Epithelial cell of prostate (primary cell): Measurements from ENCODE around the gene TMSB15C.
"Not testable (repeated sequence)": the region's sequence is repeated elsewhere in the genome, so short reads cannot be mapped to it uniquely, and the experiment has no call there.

ENCODE experiments used
- DNase-seq: peaks from one replicate; pipeline ENCODE4 v3.0.0-alpha.2; 2011; ENCODE audit warnings: low read depth, low spot score
- H3K27ac ChIP-seq: fragments of 450-650 bp; 2 replicates; pipeline ENCODE4 v1.5.1; 2017; ENCODE audit warnings: mild to moderate bottlenecking

Gene TMSB15C

DNA sequence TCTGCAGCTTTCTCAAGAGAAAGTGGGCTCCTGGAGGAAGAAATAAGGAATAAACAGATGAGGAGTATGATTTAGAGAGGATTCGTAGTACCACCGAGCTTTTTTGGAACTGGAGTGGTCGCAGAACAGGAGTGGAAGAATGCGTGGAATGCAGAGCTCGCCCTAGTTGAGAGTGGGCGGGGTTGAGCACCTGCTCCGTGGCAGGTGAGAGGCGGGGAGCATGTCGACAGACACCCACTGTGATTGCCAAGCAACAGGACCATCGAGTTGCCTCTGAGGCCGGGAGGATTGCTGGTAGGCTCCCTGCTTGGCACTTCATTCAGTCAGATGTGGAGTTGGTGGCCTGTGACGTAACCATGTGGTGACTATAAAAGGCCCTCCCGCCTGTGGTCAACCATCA, 21.1 kb downstream of the TMSB15C start:
- H3K27ac ChIP-seq, DNase-seq: not testable (repeated sequence)

DNA sequence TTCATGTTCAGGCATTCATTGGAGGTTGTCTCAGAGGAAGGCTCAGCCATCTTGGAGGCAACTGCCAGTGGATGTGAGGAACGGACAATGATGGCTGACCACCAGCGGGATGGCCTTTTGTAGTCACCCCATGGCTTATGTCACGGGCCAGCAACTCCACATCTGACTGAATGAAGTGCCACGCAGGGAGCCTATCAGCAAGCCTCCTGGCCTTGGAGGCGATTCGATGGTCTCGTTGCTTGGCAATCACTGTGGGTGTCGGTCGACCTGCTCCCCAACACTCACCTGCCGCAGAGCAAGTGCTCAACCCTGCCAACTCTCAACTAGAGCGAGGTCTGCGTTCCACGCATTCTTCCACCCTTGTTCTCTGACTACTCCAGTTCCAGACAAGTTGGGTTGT, 28.9 kb downstream of the TMSB15C start:
- no peak for DNase-seq
- H3K27ac ChIP-seq = no peak overlapping the region

DNA sequence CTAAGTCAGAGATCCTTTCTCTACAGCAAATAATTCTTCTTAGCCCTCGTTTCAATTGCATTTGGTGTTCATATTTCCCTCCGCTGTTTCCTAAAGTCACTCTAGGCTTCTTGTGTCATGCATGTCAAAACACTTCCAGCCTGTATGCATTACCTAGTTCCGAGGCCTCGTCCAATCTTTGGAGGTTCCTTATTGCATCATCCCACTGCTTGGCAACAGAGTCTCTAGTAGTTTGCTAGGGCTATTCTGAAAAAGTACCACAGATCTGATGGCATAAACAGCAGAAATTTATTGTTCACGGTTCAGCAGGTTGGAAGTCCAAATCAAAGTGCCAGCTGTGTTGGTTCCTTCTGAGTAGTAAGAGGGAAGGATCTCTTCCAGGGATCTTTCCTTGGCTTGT, 30.4 kb downstream of the TMSB15C start:
- no peak for DNase-seq
- no peak overlapping the region for H3K27ac ChIP-seq

DNA sequence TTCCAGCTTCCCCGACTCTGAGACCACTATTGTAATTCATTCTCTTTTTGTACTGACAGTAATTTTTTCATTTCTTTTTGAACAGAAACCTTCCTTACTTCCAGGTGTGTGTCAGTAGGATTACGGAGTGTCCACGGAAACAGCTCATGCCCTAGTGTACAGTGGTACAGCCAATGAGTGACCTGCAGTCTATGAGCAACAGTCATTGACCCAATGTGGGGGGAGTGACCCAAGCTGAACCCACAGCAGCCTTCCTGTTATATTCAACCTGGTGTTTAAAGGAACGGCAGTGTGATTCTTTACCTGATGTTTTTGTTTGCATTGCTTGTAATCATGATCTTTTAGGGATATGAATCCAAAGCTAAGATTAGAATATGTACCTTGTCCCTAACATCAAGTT, 35.0 kb downstream of the TMSB15C start:
- H3K27ac ChIP-seq = no peak overlapping the region

DNA sequence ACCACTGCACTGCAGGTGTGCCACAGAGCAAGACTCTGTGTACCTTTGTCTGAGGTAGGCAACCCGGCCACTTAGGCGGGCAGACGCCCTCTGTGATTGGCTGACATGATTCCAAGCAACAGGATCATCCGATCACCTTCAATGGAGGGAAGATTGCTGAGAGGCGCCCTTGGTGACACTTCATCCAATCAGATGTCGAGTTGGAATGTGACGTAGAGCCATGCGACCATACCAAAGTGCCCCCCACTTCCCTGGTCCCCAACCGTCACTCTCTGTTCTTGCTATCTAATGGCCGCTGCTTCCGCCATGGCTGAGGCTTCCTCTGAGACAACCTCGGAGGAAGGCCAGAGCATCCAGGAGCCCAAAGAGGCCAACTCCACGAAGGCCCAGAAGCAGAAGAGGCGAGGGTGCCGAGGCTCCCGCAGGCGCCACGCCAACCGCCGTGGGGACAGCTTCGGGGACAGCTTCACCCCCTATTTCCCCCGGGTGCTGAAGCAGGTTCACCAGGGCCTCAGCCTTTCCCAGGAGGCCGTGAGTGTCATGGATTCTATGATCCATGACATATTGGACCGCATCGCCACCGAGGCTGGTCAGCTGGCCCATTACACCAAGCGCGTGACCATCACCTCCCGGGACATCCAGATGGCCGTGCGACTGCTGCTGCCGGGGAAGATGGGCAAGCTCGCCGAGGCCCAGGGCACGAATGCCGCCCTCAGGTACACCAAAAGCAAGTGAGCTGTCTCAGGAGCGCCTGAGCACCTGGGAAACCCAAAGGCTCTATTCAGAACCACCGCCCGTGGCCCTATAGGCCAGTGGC, 36.1 kb downstream of the TMSB15C start, which contains the start of gene H2BW2:
Gene H2BW2, plus strand, starts transcription at position 268 of the 817 bp plus-strand sequence. Its CDS starts 39 bp downstream, at position 307.
- no peak within 1 kb of the TSS for H3K27ac ChIP-seq
- no peak for DNase-seq

More for the DNA sequence above, 35.0 kb downstream of the TMSB15C start:
- no peak for DNase-seq
